PC-3 (cell line): ENCODE results near the gene TMC5.

Experiments
- CTCF ChIP-seq: fragments of 300-600 bp; sonication (generic); conservative IDR thresholded peaks from 2 replicates; pipeline ENCODE4 v1.5.1; 2017; ENCODE audit warnings: antibody characterized with exemption, low read depth, mild to moderate bottlenecking, low read length
- EZH2 ChIP-seq: fragments of 300-600 bp; sonication (generic); IDR thresholded peaks from one replicate; pipeline ENCODE4 v1.6.1; 2017; ENCODE audit warnings: antibody characterized with exemption, mild to moderate bottlenecking, low read length; ENCODE audit not compliant: unreplicated experiment

DNA sequence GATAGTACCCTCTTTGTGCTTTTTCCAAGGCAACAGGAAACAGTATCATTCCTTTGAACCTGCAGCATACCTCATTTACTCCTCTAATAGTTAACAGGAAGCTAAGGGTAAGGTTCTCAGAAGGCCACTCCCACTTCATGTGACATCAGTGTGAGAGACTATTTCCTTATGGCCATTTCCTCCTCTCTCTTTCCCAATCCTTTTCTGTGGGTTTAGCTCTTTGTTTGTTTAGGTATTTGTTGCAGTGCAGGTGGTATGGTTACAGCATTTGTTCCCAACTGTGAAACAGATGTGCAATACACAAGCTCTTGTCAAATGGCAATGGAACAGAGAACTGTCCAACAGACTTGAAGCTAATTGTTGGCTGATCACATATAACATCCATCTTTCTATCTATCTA is 14.7 kb downstream of the TMC5 start:
- no peak for TF ChIP-seq CTCF
- TF ChIP-seq EZH2 = no peak
